ENCODE measurements around the gene ARHGEF12.

The ARHGEF12 gene

DNA sequence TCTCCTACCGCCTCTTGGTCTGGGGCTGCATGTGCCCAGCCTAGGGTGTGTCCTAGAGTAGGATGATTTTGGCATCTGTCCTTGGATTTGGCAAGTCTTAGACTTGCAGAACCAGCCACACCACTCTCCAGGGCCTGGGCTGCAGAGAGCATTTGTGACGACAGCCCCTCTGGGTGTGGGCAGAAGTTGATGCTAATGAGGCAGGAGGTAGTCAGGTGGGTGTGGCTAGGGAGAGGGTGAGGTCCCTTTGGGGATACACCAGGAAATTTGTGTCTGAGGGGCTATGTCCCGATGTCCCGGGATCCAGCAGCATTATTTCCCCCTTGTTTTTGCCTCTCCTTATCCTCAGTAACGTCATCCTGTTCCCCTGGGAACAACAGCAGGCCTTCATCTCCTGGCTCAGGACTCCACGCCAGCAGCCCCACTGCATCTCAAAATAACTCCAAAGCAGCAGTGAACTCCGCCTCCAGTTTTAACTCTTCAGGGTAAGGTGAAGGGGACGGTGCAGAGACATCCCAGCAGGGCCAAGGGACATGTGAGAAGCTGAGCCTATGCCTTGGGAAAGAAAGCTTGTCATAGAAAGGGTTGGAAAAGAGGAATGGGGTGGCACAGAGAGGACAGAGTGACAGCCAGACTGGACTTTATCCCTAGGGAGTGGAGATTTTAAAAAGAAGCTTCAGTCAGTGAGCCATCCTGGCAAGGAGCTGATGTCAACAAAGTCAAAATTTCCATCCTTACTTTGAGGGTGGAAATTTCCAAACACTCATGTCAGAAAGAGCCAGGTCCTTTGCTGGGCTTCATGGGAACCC is 19.1 kb upstream of the ARHGEF12 start:
- no peak for DNase-seq (ENCODE audit: low read depth in 2 of 3, low spot score in 2 of 3)

DNA sequence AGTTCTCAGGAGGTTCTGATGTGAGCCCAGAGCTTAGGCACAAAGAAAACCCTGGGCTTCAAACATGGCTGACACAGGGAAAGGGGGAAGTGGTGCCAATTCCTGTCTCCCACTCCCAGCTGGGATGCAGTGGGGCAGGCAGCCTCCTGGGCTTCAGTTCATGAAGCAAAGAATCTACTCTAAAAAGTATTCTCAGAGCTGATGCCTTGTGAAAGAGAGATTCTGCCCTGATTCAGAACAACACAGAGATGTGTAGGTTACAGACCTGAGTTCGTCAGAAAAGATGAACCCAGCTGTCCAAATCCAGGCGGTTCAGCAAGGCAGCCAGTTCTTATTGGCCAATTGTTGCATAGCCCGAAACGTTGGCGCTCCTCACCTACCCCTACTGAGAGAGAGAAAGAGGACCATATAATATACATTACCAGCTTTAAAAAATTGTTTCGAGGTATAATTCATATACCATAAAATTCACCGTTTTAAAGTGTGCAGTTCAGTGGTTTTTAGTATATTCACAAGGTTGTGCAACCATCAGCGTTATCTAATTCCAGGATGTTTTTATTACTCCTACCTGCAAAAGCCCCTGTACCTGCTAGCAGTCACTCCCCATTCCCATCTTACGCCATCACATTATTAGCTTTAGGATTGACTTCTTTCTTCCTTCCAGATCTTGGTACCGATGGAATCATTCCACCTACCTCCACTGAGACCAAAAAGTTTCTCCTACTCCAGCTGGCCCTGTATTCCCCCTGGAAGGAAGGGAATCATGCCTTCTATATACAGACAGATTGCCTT is 18.3 kb upstream of the ARHGEF12 start:
- DNase-seq (ENCODE audit: low read depth in 2 of 3, low spot score in 2 of 3): no peak

DNA sequence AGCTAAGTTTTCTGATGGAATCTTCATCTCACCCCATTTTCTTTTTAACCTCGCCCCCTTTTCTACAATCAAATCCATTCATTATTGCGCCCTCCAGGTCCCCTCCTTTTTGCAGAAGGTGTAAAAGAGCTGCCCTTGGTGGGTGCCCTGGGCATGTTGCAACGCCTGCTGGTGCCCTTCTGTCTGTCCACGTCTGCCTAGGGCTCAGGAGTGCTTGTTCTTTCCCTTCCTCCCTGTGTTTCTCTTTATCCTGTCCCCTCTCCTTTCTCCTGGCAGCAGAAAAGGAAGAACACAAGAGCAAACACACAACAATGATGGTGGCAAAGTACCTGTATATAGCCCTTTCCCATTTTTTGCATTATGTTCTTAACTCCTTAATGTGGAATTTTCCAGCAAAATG is 17.3 kb upstream of the ARHGEF12 start:
- DNase-seq (ENCODE audit: low read depth in 2 of 3, low spot score in 2 of 3): no peak

DNA sequence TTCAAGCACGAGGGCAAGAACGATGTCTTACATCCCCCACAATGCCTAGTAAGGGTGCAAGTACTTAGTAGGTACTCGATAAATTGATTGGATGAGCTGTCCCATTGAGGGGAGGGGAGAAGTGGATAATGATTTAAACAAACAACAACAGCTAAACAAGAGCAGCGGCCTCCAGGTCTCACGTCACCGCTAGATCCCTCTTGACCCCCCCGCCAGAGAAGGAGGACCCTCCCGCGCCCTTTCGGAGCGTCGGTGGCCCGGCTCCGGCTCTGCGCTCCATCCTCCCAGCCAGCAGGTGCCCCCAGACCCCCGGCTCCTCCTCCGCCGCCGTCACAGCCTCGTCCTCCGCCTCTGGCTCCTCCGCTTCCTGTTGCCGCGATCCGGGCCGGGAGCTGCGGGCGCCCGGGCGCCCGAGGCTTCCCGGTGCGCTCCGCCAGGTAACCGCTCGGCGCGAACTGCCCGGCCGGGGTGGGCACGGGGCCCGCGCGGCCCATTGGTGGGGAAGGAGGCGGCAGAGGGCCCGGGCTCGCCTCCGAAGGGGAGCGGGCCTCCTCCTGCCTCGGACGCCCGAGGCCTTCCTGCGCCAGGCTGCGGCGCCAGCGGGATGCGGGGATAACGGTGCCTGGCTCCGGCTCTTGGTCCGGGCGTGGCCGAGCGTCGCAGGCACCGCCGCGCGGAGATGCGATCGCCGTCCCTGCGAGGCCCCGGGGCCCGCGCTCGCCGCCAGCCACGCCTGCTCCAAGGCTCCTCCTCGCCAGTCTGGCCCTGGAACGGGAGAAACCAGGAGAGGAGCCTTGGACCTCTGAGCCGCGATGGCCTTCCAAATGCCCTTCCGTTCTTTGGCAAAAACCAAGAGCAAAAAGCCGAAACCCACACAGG is 11.0 kb upstream of the ARHGEF12 start, which contains the start of gene TLCD5:
Gene TLCD5, plus strand, starts transcription at position 368 of the 879 bp plus-strand sequence. CDS start 2,143 bp downstream, outside the sequence.
- no peak for DNase-seq (ENCODE audit: low read depth in 2 of 3, low spot score in 2 of 3)

DNA sequence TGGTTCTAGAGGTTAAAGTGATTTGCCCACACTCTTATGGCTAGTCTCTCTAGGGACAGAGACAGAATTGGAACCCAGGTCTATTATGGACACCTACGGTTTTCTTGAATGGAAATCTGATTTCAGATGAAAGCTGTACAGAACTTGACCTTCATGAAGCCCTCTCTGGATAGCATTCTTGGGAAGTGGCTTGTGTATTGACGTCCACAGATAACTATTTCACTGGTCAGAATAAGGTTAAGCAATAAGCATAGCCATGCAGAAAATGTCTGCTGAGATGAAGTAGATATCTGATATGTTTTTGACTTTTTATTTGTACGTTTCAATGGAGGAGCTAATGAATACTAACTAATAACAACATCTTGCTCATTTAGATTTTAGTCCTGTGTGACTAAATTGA is 10.0 kb upstream of the ARHGEF12 start:
- DNase-seq (ENCODE audit: low read depth in 2 of 3, low spot score in 2 of 3): no peak

DNA sequence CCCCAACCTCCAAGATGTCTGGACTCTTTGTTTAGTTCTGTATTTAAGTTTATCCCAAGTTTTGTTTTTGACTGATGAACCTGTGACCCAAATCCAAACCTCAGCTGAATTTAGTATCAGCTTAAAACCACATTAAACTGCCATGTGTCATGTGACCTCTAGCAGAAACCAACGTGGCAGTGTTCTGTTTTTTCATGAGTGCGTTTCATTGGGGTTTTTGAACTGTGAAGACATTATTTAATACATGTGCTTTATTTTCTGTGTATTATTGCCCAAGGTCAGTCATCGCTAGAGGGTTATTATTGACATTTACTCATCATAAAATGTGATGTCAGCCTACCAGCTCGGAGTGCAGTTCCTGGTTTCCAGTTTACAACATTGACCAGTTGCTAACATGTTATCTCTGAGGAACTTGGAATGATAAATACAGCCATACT is 9.3 kb upstream of the ARHGEF12 start:
- no peak for DNase-seq (ENCODE audit: low read depth in 2 of 3, low spot score in 2 of 3)

DNA sequence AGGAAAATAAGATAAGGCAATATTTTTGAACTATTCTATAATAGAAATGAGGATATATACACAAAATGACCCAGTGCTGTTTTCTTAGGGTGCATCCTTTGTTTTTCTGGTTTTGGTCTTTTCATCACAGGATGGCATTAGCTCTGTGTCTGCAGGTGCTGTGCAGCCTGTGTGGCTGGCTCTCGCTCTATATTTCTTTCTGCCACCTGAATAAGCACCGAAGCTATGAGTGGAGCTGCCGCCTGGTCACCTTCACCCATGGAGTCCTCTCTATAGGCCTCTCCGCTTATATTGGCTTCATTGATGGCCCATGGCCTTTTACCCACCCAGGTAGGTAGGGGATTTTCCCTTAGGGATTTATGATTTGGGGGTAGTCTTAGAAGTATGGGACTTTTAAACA is 8.9 kb upstream of the ARHGEF12 start:
- DNase-seq (ENCODE audit: low read depth in 2 of 3, low spot score in 2 of 3): no peak

DNA sequence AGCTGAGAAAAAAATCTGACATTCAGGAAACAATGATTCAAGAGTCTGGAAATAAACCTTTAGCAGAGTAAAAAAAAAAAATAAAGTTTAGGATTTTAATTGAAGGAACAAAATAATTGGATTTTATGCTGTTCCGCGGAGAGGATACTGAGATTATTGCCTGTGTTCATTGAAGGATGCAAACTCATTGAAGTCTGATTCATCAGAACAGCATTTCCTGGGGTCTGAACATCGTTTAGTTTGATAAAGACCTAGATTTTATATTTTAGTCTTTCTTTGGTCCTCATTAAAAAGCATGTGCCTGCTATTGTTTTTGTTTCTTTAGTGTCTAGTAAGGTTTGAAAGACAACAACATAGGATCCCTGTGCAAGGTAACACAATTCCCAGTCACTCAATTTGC is 6.7 kb upstream of the ARHGEF12 start:
- DNase-seq (ENCODE audit: low read depth in 2 of 3, low spot score in 2 of 3): no peak

DNA sequence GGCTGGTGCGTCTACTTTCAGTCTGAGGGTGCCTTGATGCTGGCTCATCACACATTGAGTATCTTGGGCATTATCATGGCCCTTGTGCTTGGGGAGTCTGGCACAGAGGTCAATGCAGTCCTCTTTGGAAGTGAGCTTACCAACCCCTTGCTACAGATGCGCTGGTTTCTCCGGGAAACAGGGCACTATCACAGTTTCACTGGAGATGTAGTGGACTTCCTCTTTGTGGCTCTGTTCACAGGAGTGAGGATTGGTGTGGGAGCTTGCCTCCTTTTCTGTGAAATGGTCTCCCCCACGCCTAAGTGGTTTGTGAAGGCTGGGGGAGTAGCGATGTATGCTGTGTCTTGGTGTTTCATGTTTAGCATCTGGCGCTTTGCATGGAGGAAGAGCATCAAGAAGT is 6.2 kb upstream of the ARHGEF12 start:
- no peak for DNase-seq (ENCODE audit: low read depth in 2 of 3, low spot score in 2 of 3)

DNA sequence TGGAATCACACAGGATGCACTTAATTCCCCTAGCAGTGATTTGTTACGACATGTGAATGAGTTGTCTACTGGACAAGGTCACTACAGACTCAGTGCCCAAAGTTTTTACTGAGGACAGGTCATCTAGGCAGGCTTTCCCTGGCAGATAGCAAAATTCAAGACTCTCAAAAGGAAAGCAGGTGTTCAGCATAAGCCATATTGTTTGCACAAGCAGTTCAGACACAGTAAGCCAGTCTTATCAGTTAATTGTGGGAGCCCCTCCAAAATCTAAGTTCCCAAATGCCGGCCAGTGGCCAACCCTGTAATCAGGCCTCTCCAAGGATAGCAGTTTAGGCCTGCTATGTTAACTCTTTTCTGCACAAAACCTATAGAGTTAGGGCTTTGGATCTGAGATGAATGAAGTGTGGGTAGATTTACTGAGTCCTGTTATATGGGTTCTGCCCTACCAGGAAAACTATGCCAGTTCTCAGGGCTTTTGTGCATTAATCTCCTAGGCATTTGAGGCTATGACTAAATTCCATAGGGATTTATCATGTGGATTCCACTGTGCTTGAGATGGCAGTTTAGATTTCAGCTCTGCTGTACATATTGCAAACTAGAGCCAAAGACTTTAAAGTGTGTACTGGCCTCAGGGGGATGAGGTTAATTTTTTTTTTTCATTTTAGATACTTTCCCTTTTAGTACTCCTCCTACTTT is 4.8 kb upstream of the ARHGEF12 start:
- no peak for DNase-seq (ENCODE audit: low read depth in 2 of 3, low spot score in 2 of 3)

DNA sequence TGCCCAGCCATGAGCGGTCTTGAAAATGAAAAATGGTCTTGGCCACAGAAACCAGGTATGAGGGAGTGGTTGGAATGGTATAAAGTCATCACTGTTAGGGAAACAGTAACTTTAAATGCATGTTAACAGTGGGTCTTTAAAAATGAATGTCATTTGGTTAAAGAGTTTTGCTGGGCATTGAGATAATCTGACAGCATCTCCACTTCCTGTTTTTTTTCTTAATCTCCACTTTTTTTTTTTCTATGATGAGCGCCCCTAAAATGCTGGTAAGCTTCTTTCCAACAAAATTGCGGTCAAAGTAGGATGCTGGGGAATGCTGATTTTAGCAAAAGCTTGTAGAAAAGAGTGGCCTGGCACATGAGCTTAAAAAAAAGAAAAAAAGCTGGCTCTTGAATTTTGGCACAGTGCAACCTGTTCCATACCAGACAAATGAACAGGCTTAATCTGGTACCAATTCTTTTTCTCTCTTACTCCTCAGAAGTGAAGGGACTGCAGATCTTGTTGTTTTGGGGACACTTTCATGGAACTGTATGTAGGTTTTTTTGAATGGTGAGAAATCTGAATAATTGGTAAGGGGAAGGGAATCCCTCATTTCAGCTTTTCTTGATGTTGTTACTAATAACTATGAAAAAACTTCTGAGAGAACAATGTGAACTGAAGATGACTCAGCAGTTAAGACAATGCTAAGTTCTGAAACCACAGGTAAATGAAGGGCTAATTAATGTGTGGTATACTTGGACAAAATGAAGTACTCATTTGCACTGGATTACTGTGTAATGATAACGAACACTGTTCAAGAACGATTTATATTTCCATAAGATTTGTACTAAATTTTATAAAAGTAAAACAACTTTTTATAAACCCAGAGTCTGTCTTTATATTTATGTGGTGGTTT is 3.1 kb upstream of the ARHGEF12 start:
- DNase-seq (ENCODE audit: low read depth in 2 of 3, low spot score in 2 of 3): no peak

DNA sequence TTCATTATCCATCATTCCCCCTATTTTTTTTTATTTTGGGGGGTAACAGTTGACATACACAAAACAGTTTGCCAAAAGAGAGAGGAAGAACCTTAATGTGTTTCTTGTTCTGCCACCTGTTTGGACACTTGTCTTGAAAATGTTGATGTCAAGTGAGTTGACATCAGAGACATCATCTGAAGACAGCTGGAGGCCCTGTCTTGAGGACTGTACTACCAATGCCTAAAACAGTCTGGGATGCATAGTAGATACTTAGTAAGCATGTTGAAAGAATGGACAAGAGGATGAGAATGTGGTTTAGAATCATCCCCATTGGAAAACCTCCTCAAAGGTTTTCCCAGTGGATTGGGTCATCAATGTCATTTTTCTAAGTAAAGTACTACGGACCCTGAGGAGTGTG is 2.4 kb upstream of the ARHGEF12 start:
- DNase-seq (ENCODE audit: low read depth in 2 of 3, low spot score in 2 of 3): no peak

DNA sequence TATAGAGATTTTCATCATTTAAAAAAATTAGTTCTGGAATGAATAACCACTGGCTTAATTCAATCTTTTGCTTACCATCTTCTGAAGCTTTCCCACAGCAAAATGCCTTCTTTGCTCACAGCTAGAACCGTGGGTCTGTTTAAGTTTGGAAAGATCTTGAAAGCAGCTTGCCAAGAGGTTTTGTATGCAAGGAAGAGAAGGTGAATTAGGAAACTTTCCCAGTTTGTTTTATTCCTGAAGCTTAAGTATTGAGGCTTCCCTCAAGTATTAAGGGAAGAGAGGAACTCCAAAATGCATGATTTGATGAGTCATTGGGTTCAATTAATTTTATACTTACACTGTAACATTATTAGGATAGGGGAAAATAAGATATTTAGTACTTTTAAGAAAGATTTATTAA is 1.9 kb upstream of the ARHGEF12 start:
- no peak for DNase-seq (ENCODE audit: low read depth in 2 of 3, low spot score in 2 of 3)

DNA sequence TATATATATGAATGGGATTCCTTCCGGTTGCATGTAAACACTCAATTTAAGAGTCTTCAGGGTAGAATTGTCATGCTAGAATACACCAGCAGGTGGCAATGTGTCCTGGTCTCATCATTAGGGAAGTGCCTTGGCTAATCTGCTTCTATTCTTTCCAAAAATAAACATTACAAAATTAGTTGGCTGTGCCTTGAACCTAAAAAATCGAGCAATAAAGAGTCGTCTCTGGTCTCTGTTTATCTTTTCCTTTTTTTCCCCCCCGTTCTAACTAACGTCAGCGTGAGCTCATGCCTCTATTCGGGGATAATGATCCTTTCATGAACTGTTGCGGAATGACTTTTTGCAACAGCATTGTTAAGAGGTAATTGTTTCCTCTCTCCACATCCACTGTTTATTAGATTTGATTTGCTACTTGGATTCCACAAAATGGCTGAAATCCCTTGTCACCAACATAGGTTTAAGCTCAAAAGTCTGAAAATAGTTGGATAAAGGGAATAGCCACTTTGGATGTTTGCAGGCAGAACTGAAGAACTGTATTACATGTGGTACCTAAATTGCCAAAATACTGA is 1.2 kb upstream of the ARHGEF12 start:
- DNase-seq (ENCODE audit: low read depth in 2 of 3, low spot score in 2 of 3): peak in 1 of 3 experiments; percentile 17

DNA sequence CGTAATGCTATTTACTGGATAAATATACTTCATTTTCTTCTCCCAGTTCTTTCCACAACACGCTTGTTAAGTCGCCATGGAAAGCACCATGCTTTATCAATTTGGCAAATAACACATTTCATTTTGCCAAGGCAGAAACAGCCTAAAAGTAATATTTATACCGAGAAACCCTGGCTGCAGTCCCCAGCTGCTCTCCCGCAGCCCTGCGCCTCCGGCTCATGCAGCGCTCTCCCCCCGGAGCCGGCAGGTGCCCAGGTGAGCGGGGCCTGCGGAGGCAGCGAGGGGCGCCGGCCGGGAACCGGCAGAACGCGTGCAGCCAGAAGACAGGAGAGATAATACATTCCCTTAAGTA is 681 bp upstream of the ARHGEF12 start:
- DNase-seq (ENCODE audit: low read depth in 2 of 3, low spot score in 2 of 3): peak in 1 of 3 experiments; percentile 21

DNA sequence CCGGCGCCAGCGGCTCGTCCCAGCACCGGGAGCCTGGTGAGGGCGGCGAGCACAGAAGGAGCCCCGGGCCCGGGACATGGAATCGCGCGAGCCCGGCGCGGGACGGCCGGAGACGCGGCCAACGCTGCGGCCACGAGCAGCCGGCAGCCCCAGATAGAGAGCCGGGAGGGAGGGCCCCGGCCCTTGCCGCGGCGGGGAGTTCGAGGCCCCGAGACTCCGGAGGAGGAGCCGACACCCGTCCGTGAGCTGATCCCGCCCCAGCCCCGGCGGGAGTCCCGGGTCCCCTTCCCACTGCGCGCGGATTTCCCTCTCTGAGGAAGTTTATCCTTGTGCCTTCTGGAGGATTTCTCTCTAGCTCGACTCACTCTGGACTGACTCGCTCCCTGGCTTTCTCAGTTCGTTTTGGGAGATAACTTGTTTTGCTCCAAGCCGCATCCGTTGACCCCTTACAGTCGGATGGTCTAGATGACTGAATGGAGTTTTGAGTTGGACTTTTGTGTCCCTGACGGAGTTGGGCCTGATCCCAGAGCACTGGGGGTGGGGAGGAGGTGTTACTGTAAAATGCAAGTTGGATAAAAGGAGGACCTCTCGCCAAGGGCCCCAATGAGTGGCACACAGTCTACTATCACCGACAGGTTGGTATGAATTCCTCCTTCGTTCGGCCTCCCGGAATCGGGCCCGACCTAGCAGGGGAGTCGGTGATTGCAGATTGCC is 585 bp downstream of the ARHGEF12 start:
- DNase-seq (ENCODE audit: low read depth in 2 of 3, low spot score in 2 of 3): peak in 2 of 3 experiments; percentile 20 to 29

DNA sequence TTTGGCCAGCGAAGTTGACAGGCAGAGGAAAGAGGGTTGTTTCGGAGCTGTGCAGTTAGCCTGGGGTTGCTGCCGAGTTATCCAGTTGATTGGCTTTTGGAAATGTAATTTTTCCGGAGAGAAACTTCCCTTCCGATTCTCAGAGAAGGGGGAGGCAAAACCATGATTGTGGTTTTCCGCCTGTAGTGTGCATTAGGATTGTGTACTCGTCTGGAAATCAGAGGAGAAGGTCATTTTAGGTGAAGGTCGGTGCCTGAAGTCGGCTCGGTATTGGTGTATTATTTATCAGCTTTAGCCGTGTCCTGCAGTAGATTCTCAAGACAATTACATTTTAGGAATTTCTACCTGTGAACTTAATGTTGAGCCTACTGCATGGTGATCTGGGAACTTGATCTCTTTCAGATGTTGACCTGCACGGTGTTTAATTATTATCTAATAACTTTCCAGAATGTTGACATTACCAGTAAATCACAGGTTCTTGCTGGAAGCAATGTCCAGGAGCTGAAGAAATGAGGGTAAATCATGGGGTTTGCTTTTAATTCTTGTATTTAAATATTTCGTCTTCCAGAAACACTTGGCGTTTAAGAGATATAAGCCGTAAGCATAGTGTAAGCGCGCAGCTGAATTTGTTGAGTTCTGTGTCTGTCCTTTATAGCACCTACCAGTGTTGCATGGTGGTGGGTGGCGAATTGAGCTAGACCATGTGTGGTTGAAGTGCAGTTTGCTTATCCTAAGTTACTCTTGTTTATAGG is 1.3 kb downstream of the ARHGEF12 start:
- DNase-seq (ENCODE audit: low read depth in 2 of 3, low spot score in 2 of 3): no peak

Data from activated CD8-positive, alpha-beta memory T cell treated with anti-CD3 and anti-CD28 coated beads for 48 hours (primary cell).